ENCODE data around the gene RNF19B.

DNA sequence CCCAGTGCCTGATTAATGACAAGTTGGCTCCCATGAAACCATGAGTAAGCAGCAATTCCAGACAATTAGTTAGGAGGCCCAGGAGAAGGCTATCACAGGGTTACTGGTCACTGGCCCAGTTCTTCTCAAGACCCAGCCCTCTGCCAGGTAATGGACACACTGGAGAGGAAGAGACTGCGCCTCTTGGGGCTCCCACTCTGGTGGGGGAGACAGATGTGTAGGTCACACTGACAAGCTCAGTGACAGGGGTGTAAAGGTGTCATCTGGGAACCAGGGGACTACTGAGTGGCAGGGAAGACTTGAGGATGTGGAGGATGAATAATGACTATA, 73.4 kb downstream of the RNF19B start:
- TF ChIP-seq, protein P1, sequence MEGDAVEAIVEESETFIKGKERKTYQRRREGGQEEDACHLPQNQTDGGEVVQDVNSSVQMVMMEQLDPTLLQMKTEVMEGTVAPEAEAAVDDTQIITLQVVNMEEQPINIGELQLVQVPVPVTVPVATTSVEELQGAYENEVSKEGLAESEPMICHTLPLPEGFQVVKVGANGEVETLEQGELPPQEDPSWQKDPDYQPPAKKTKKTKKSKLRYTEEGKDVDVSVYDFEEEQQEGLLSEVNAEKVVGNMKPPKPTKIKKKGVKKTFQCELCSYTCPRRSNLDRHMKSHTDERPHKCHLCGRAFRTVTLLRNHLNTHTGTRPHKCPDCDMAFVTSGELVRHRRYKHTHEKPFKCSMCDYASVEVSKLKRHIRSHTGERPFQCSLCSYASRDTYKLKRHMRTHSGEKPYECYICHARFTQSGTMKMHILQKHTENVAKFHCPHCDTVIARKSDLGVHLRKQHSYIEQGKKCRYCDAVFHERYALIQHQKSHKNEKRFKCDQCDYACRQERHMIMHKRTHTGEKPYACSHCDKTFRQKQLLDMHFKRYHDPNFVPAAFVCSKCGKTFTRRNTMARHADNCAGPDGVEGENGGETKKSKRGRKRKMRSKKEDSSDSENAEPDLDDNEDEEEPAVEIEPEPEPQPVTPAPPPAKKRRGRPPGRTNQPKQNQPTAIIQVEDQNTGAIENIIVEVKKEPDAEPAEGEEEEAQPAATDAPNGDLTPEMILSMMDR (IDR thresholded peaks at IDR 0.05), result no peak
- no peak for TF ChIP-seq POLR2A (IDR thresholded peaks at IDR 0.05)
